ES-I3 (cell line): ENCODE results near the gene ITPR3.

Source experiments
- H3K36me3 ChIP-seq: 2 replicates; pipeline ENCODE4 v1.6.1; 2013; ENCODE audit warnings: mild to moderate bottlenecking, low read length, control low read depth, moderate library complexity; ENCODE audit not compliant: insufficient read depth
- H3K4me1 ChIP-seq: 2 replicates; pipeline ENCODE4 v1.6.1; 2013; ENCODE audit warnings: mild to moderate bottlenecking, control low read depth, low read length; ENCODE audit not compliant: insufficient read depth
- H3K9ac ChIP-seq: 2 replicates; pipeline ENCODE4 v1.6.1; 2013; ENCODE audit warnings: low read depth, mild to moderate bottlenecking, low read length, moderate library complexity
- H3K9me3 ChIP-seq: 2 replicates; pipeline ENCODE4 v1.6.1; 2013; ENCODE audit warnings: mild to moderate bottlenecking, low read length, moderate library complexity; ENCODE audit not compliant: control insufficient read depth, insufficient read depth

Gene ITPR3

GRCh38 chr6:33620856-33621710 is at the start of gene ITPR3:
Gene ITPR3 (plus strand): TSS chr6:33621322. CDS start chr6:33621603, 281 bp downstream.
- Histone ChIP-seq H3K4me1 (peaks cover 37% of the 10 kb centered on the region), H3K36me3 (peaks cover 3% of the 10 kb centered on the region), H3K9me3 (no peaks in the 10 kb centered on the region), H3K9ac (peak within 1 kb of the TSS; percentile 87)

GRCh38 chr6:33571637-33572316 is 49.3 kb upstream of the ITPR3 start:
- Histone ChIP-seq H3K36me3 (peaks cover 19% of the 10 kb centered on the region), H3K9me3 (no peaks in the 10 kb centered on the region), H3K9ac (peak overlapping the region; percentile 55), H3K4me1 (no peaks in the 10 kb centered on the region)

DNA sequence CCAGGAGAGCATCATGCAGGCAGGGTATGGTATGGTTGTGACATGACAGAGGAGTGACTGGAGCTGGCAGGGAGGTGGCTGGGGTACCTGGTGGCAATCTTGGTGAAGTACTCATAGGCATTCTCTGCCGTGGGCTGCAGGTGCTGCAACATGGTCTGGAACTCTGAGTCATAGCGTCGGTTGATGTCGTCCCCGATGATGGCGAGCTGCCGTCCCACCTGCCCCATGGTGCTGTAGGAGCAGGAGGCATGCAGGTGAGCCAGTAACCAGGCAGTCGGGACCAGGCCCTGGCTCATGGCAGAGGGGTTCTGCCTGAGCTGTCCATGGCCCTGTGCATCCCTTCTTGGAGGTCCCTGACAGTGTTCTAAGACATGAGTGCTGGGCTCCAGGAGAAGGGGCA is 45.9 kb upstream of the ITPR3 start:
- peaks cover 19% of the 10 kb centered on the region for H3K36me3 ChIP-seq
- no peaks in the 10 kb centered on the region for H3K4me1 ChIP-seq
- H3K9ac ChIP-seq, result no peak overlapping the region
- no peaks in the 10 kb centered on the region for H3K9me3 ChIP-seq

- no peaks in the 10 kb centered on the region for H3K9me3 ChIP-seq
- no peak overlapping the region for H3K9ac ChIP-seq
Observed at GRCh38 chr6:33576668-33577067, 44.5 kb upstream of the ITPR3 start.

GRCh38 chr6:33577106-33577535 is 44.0 kb upstream of the ITPR3 start:
- Histone ChIP-seq H3K9ac (no peak overlapping the region), H3K36me3 (peaks cover 19% of the 10 kb centered on the region), H3K9me3 (no peaks in the 10 kb centered on the region), H3K4me1 (no peaks in the 10 kb centered on the region)

More at GRCh38 chr6:33576668-33577067, 44.5 kb upstream of the ITPR3 start:
- no peaks in the 10 kb centered on the region for H3K4me1 ChIP-seq
- peaks cover 19% of the 10 kb centered on the region for H3K36me3 ChIP-seq

- peaks cover 19% of the 10 kb centered on the region for H3K36me3 ChIP-seq
- H3K9ac ChIP-seq, result no peak overlapping the region
- no peaks in the 10 kb centered on the region for H3K4me1 ChIP-seq
- no peaks in the 10 kb centered on the region for H3K9me3 ChIP-seq
Observed at GRCh38 chr6:33577718-33578117, 43.4 kb upstream of the ITPR3 start.

- Histone ChIP-seq H3K36me3 (peaks cover 19% of the 10 kb centered on the region), H3K9me3 (no peaks in the 10 kb centered on the region), H3K9ac (no peak overlapping the region), H3K4me1 (peaks cover under 1% of the 10 kb centered on the region; the same call in 1 of the 2 replicates)
Observed at GRCh38 chr6:33578164-33578563, 43.0 kb upstream of the ITPR3 start.

DNA sequence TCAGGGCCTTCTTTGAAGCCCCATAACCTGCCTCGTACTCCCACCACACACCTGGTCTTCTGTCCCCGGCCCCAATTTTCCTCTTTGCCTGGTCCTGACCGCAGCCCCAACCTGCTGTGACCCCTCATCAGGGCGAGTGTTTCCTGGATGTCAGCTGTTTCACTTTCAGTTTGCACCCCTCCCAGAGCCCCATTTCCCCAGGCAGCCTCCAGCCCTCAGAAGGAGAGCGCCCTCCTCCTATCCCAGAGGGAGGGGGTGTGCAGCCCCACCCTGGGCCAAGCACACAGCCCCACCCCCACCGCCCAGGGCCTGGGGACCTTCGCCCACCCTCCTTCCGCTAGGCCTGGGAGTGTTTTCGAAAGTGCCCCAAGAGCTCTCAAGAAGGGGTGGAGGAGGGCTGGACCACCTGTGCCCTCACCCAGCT is 42.5 kb upstream of the ITPR3 start:
- Histone ChIP-seq H3K36me3 (peaks cover 19% of the 10 kb centered on the region), H3K9ac (no peak overlapping the region; the same call in 1 of the 2 replicates), H3K9me3 (no peaks in the 10 kb centered on the region), H3K4me1 (peaks cover 5% of the 10 kb centered on the region; the same call in 1 of the 2 replicates)

DNA sequence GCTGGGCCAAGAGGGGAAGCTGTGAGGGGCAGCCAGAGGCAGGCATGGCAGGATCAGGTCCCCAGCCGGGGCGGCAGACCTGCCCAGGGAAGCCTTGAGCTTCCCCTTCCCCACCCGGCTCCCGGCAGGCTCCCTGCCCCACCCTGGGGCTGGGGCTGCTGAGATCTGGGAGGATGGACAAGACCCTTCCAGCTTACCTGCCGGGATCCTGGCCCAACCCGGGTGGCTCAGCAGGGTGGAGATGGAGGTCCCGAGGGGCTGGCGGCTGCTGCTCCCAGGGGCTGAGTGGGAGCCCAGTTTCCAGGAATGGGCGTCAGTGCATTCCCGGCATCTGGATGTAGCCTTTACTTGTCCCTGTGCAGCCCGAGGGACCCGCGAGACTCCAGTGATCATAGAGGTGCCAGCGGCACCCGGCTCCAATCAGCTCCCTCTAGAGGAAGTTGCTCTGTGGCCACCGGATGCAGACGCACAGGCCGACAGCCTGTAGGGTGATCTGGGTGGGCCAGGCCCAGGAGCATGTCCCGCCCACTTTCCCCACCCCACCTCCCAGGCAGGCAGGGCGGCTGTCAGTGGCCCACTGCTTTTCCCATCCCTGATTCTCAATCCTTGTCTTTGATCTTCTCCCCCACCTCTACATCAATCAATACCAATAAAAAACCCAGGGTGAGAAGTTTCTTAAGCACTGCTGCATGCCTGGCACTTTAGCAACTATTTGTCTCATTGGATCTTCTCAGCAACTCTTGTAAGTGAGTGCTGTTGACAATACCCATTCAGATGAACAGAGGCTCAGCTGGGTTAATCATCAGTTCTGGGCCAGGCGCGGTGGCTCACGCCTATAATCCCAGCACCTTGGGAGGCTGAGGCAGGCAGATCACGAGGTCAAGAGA is 41.1 kb upstream of the ITPR3 start, which contains the start of gene BAK1:
BAK1 (minus strand) TSS at position 449 of the 887 bp plus-strand sequence. CDS start 2,672 bp downstream, outside the sequence.
- Histone ChIP-seq H3K36me3 (peaks cover 9% of the 10 kb centered on the region; the same call in 1 of the 2 replicates), H3K9ac (peak within 1 kb of the TSS; percentile 95), H3K9me3 (no peaks in the 10 kb centered on the region), H3K4me1 (peaks cover 8% of the 10 kb centered on the region; the same call in 1 of the 2 replicates)

DNA sequence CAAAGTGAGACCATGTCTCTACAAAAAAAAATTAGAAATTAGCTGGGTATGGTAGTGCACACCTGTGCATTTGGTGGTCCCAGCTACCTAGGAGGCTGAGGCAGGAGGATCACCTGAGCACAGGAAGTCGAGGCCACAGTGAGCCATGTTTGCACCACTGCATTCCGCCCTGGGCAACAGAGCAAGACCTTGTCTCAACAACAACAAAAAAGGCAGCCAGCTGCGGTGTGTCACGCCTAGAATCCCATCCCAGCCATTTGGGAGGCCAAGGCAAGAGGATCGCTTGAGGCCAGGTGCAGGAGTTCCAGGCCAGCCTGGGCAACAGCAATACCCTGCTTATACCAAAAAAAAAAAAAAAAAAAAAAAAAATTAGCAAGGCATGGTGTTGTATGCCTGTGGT is 39.9 kb upstream of the ITPR3 start:
- H3K36me3 ChIP-seq, result 0 out of 2 replicates have a peak, but pooled peaks cover 3% of the 10 kb centered on the region
- peaks cover 8% of the 10 kb centered on the region; the same call in 1 of the 2 replicates for H3K4me1 ChIP-seq
- H3K9me3 ChIP-seq, result no peaks in the 10 kb centered on the region
- no peak overlapping the region for H3K9ac ChIP-seq

GRCh38 chr6:33583591-33584155 is 37.4 kb upstream of the ITPR3 start:
- Histone ChIP-seq H3K4me1 (peaks cover 8% of the 10 kb centered on the region; the same call in 1 of the 2 replicates), H3K9ac (no peak overlapping the region), H3K9me3 (no peaks in the 10 kb centered on the region), H3K36me3 (no peaks in the 10 kb centered on the region)

DNA sequence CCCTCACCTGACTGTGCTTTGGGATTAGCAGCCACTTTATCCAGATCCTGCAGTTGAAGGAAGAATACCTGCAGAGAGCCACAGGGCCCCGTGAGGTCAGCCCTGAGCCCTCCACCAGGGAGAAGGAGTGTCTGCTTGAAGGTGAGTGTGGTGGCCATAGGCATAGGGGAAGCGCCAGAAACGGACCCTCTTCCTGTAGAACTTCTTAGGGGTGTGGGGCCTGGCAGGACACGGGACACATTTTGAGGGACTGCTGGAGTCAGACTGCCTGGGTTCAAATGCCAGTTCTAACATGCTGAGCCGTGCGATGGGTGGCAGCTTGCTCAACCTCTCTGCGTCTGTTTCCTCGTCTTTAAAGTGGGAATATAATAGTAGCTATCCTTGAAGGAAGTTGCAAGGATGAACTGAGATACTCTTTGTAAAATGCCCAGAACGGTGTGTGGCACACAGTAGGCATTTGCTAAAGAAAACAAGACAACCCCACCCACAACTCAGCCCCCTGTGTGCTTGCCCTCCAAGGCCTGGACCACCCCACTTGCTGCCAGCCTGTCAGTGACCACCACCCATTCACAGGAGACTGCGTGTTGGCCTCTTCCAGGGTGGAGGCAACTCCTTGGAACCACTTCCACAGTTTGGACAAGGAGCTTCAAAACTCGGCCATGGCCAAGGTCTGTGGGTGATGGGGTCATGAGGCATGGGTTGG is 36.3 kb upstream of the ITPR3 start:
- H3K9ac ChIP-seq, result no peak overlapping the region
- no peaks in the 10 kb centered on the region for H3K36me3 ChIP-seq
- peaks cover 15% of the 10 kb centered on the region; the same call in 1 of the 2 replicates for H3K4me1 ChIP-seq
- no peaks in the 10 kb centered on the region for H3K9me3 ChIP-seq
